Measurements from ENCODE around the gene SLC12A5. TPM values are rescaled to one million over a fixed set of nuclear protein-coding genes. Genes with fewer than 3 reads are reported as not detected.
"Not testable (repeated sequence)": the region's sequence is repeated elsewhere in the genome, so short reads cannot be mapped to it uniquely, and the experiment has no call there.

SLC12A5 gene
- total RNA-seq, 1 donor from 2014 or later = 8.8 TPM

- Mint-ChIP-seq H3K9me3 (ENCODE audit: low read depth) (no peaks in the 10 kb centered on the region), H3K36me3 (ENCODE audit: insufficient read depth) (no peaks in the 10 kb centered on the region), H3K4me3 (ENCODE audit: low read depth) (no peak overlapping the region), H3K4me1 (ENCODE audit: low read depth) (peaks cover 9% of the 10 kb centered on the region), H3K27ac (no peak overlapping the region), H3K27me3 (peaks cover 5% of the 10 kb centered on the region)
- no peak for TF ChIP-seq CTCF (IDR thresholded peaks at IDR 0.05; ENCODE audit: unreplicated experiment)
- no peak for DNase-seq (ENCODE audit: low spot score, unreplicated experiment)
These were observed 64.5 kb downstream of the SLC12A5 start for GRCh38 chr20:46093531-46093930.

- Mint-ChIP-seq H3K27me3 (peaks cover 37% of the 10 kb centered on the region), H3K27ac (no peak overlapping the region), H3K4me3 (ENCODE audit: low read depth) (no peak overlapping the region), H3K4me1 (ENCODE audit: low read depth) (no peaks in the 10 kb centered on the region), H3K9me3 (ENCODE audit: low read depth) (peaks cover 3% of the 10 kb centered on the region), H3K36me3 (ENCODE audit: insufficient read depth) (no peaks in the 10 kb centered on the region)
- TF ChIP-seq CTCF (IDR thresholded peaks at IDR 0.05; ENCODE audit: unreplicated experiment) = no peak
- DNase-seq (ENCODE audit: low spot score, unreplicated experiment) = no peak
These were observed 70.7 kb downstream of the SLC12A5 start for GRCh38 chr20:46099491-46100287.

DNA sequence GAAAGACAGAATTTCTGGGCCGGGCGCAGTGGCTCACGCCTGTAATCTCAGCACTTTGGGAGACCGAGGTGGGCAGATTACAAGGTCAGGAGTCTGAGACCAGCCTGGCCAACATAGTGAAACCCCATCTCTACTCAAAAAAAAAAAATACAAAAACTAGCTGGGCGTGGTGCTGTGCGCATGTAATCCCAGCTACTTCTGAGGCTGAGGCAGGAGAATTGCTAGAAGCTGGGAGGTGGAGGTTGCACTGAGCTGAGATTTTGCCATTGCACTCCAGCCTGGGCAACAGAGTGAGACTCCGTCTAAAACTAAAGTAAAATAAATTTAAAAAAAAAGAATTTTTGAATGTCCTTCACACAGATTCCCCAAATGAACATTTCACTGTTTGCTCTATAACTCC lies 71.4 kb downstream of the SLC12A5 start:
- not testable (repeated sequence) for H3K36me3 Mint-ChIP-seq (ENCODE audit: insufficient read depth); H3K27ac Mint-ChIP-seq; H3K9me3 Mint-ChIP-seq (ENCODE audit: low read depth); H3K4me1 Mint-ChIP-seq (ENCODE audit: low read depth); H3K4me3 Mint-ChIP-seq (ENCODE audit: low read depth); DNase-seq (ENCODE audit: low spot score, unreplicated experiment)
- H3K27me3 Mint-ChIP-seq = peaks cover 39% of the 10 kb centered on the region

GRCh38 chr20:46100988-46101387 lies 72.0 kb downstream of the SLC12A5 start:
- DNase-seq (ENCODE audit: low spot score, unreplicated experiment) = no peak
- TF ChIP-seq CTCF (IDR thresholded peaks at IDR 0.05; ENCODE audit: unreplicated experiment) = no peak
- Mint-ChIP-seq H3K27me3 (peaks cover 39% of the 10 kb centered on the region), H3K9me3 (ENCODE audit: low read depth) (peaks cover 3% of the 10 kb centered on the region), H3K36me3 (ENCODE audit: insufficient read depth) (no peaks in the 10 kb centered on the region), H3K4me3 (ENCODE audit: low read depth) (no peak overlapping the region), H3K4me1 (ENCODE audit: low read depth) (no peaks in the 10 kb centered on the region), H3K27ac (no peak overlapping the region)

DNA sequence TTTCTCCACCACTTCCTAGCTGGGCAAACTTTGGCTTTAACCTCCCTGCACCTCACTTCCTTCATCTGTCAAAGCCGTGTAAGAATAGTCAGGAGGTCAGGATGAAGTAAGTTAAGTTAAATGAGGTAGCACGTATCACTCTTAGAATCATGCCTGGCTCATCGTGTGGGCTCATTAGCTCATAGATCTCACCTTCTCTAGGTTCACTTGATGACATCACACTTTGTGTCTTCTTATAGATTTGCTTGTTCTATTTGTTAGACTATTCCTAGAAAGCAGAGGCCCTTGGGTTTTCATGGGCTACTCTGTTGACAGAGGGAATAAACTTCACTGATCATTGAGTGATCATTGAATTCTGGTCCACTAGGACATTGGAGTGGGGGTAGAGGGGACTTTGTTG lies 72.9 kb downstream of the SLC12A5 start:
- no peak overlapping the region for H3K27ac Mint-ChIP-seq
- H3K4me3 Mint-ChIP-seq (ENCODE audit: low read depth) = no peak overlapping the region
- H3K36me3 Mint-ChIP-seq (ENCODE audit: insufficient read depth) = no peaks in the 10 kb centered on the region
- DNase-seq (ENCODE audit: low spot score, unreplicated experiment) = no peak
- H3K4me1 Mint-ChIP-seq (ENCODE audit: low read depth) = no peaks in the 10 kb centered on the region
- TF ChIP-seq CTCF (IDR thresholded peaks at IDR 0.05; ENCODE audit: unreplicated experiment) = no peak
- peaks cover 41% of the 10 kb centered on the region for H3K27me3 Mint-ChIP-seq
- H3K9me3 Mint-ChIP-seq (ENCODE audit: low read depth) = peaks cover 3% of the 10 kb centered on the region

DNA sequence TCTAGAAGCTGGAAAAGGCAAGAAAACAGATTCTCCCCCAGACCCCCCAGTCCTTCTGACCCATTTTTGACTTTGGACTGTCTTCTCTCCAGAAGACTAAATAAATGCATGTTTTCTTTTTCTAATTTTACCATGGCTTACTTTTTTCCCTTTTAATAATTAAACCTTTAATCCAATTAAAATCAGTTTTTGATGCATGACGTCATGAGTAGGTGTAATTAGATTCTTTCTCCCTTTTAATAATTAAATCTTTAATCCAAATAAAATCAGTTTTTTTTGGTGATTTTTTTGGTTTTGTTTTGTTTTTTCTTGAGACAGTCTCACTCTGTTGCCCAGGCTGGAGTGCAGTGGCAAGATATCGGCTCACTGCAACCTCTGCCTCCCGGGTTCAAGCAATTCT lies 73.9 kb downstream of the SLC12A5 start:
- peaks cover 43% of the 10 kb centered on the region for H3K27me3 Mint-ChIP-seq
- H3K4me1 Mint-ChIP-seq (ENCODE audit: low read depth) = no peaks in the 10 kb centered on the region
- DNase-seq (ENCODE audit: low spot score, unreplicated experiment) = no peak
- no peak overlapping the region for H3K4me3 Mint-ChIP-seq (ENCODE audit: low read depth)
- TF ChIP-seq CTCF (IDR thresholded peaks at IDR 0.05; ENCODE audit: unreplicated experiment) = no peak
- H3K9me3 Mint-ChIP-seq (ENCODE audit: low read depth) = peaks cover 3% of the 10 kb centered on the region
- H3K27ac Mint-ChIP-seq = no peak overlapping the region
- no peaks in the 10 kb centered on the region for H3K36me3 Mint-ChIP-seq (ENCODE audit: insufficient read depth)
